Measurements from ENCODE around the gene MUC5AC. TPM values are rescaled to one million over a fixed set of nuclear protein-coding genes. Genes with fewer than 3 reads are reported as not detected.

Gene MUC5AC
- total RNA-seq, 1 donor from 2014 or later: under 0.01 TPM

DNA sequence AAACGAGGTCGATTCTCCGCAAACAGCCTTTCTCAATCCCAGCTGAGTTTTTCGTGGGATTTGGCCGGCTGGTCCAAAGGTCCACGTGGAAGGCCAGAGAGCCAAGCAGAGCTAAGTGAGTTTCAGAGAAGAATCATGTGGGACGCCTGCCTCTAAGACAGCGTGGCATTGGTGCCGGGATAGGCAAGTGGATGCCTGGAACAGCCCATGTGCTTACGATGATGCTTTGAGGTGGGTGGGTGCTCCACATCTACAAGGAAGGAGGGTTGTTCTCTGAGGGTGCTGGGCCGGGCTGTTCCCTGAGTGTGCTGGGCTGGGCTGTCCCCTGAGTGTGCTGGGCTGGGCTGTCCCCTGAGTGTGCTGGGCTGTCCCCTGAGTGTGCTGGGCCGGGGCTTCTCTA lies 41.6 kb upstream of the MUC5AC start:
- Histone ChIP-seq H3K27me3 (ENCODE audit: control insufficient read depth in 3 of 3, insufficient read depth in 3 of 3, low read length in 3 of 3) (peaks cover 2 to 31% (median 30%) of the 10 kb centered on the region in 3 donors), H3K4me3 (ENCODE audit: low read length in 3 of 3) (no peak overlapping the region), H3K27ac (ENCODE audit: low read depth, low read length) (no peak overlapping the region), H3K9me3 (ENCODE audit: control insufficient read depth in 3 of 3, low read length in 3 of 3) (no peaks in the 10 kb centered on the region), H3K9ac (ENCODE audit: low read depth in 1 of 3, low read length in 3 of 3) (no peak overlapping the region), H3K4me1 (ENCODE audit: control insufficient read depth in 3 of 3, insufficient read depth in 3 of 3, low read length in 3 of 3) (no peaks in the 10 kb centered on the region), H3K36me3 (ENCODE audit: control insufficient read depth in 3 of 3, insufficient read depth in 3 of 3, low read length in 3 of 3) (no peaks in the 10 kb centered on the region)

DNA sequence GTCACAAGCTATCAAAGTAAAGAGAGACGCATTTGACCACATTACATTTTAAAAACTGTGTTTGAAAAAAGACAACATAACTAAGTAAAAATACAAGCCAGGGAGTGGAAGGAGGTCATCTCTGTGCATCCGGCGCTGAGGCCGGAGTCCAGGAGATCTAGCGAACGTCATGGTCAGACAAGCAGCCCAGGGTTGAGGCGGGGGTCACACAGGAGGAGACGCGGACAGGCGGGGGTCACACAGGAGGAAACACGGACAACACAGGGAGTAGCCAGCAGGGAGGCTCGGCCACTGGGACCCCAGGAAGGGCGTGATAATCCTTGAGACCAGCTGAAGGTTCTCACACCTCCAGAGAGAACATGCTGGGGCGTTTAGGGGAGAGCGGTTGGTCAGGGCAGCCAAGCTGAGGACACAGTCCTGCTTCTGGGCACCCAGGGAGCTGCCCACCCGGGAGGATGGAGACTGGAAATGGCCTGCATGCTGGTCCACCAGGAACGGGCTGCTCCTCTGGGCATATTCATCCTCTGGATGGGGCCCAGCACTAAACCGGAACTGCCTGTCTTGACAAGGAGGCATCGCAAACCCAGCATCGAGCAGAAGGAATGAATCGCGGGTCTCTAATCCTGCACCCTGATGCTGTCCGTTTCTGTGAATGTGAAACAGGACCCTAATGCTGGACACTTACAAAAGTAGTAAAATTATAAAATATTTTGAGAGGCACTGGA lies 40.9 kb upstream of the MUC5AC start:
- H3K36me3 ChIP-seq (ENCODE audit: control insufficient read depth in 3 of 3, insufficient read depth in 3 of 3, low read length in 3 of 3): no peaks in the 10 kb centered on the region
- no peaks in the 10 kb centered on the region for H3K9me3 ChIP-seq (ENCODE audit: control insufficient read depth in 3 of 3, low read length in 3 of 3)
- no peaks in the 10 kb centered on the region for H3K4me1 ChIP-seq (ENCODE audit: control insufficient read depth in 3 of 3, insufficient read depth in 3 of 3, low read length in 3 of 3)
- H3K27ac ChIP-seq (ENCODE audit: low read depth, low read length): no peak overlapping the region
- no peak overlapping the region for H3K4me3 ChIP-seq (ENCODE audit: low read length in 3 of 3)
- peaks cover 7 to 34% (median 28%) of the 10 kb centered on the region in 3 donors for H3K27me3 ChIP-seq (ENCODE audit: control insufficient read depth in 3 of 3, insufficient read depth in 3 of 3, low read length in 3 of 3)
- no peak overlapping the region for H3K9ac ChIP-seq (ENCODE audit: low read depth in 1 of 3, low read length in 3 of 3)

DNA sequence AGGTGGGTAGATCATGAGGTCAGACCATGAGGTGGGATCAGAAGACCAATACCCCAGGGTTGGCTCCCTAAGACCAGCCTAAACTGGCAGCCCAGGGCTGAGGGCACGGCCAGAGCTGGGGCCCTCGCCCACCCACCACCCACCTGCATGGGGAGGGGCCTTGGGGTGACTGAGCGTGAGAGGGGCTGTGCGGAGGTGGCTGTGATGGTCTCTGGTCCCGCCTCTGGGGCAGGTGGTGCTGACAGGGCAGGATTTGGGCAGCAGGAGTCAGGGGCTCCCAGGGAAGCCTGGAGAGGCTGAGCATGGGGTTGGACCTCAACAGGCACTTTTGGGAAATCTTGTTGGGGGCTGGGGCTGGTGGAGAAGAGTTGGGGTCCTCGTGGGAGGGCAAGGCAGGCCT lies 39.8 kb upstream of the MUC5AC start:
- no peak overlapping the region for H3K4me3 ChIP-seq (ENCODE audit: low read length in 3 of 3)
- H3K27ac ChIP-seq (ENCODE audit: low read depth, low read length): no peak overlapping the region
- H3K9ac ChIP-seq (ENCODE audit: low read depth in 1 of 3, low read length in 3 of 3): no peak overlapping the region
- no peaks in the 10 kb centered on the region for H3K4me1 ChIP-seq (ENCODE audit: control insufficient read depth in 3 of 3, insufficient read depth in 3 of 3, low read length in 3 of 3)
- no peaks in the 10 kb centered on the region for H3K9me3 ChIP-seq (ENCODE audit: control insufficient read depth in 3 of 3, low read length in 3 of 3)
- peaks cover 7 to 38% (median 31%) of the 10 kb centered on the region in 3 donors for H3K27me3 ChIP-seq (ENCODE audit: control insufficient read depth in 3 of 3, insufficient read depth in 3 of 3, low read length in 3 of 3)
- H3K36me3 ChIP-seq (ENCODE audit: control insufficient read depth in 3 of 3, insufficient read depth in 3 of 3, low read length in 3 of 3): no peaks in the 10 kb centered on the region

DNA sequence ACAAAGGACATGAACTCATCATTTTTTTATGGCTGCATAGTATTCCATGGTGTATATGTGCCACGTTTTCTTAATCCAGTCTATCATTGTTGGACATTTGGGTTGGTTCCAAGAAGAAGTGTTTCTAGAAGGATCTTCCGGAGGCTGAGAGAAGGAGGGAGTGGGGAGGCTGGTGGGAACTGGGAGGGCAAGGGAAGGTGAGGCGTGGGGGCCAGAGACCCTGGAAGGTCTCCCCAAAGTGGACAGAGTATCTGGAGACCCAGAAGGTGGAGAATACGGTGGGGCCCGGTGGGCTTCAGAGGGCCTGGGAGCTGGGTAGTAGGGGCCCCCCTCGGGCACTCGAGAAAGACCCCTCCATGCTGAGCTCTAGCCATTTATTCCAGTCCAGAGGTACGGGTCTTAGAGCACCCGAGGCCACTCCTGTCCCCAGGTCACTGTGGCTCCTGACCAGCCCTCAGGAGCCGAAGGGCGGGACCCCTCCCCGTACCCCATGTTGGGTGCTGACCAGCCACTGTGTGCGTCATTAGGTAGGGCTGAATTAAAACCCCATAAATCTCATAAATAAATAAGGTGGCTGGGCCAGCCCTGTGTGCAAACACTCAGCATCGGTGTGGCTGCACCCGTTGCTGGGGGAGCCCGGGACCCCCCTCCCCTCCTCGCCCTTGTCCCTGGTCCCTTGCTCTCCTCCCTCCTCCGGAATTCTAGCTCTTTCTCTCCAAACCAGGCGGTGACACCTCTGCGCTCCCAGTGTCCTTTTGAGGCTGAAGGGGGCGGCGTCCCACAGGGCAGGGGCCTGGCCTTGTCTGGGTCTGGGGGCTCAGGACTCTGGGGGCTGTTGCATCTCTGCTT lies 38.8 kb upstream of the MUC5AC start:
- Histone ChIP-seq H3K9ac (ENCODE audit: low read depth in 1 of 3, low read length in 3 of 3) (no peak overlapping the region), H3K27ac (ENCODE audit: low read depth, low read length) (no peak overlapping the region), H3K9me3 (ENCODE audit: control insufficient read depth in 3 of 3, low read length in 3 of 3) (no peaks in the 10 kb centered on the region), H3K27me3 (ENCODE audit: control insufficient read depth in 3 of 3, insufficient read depth in 3 of 3, low read length in 3 of 3) (peaks cover 15 to 41% (median 38%) of the 10 kb centered on the region in 3 donors), H3K4me3 (ENCODE audit: low read length in 3 of 3) (no peak overlapping the region), H3K36me3 (ENCODE audit: control insufficient read depth in 3 of 3, insufficient read depth in 3 of 3, low read length in 3 of 3) (no peaks in the 10 kb centered on the region), H3K4me1 (ENCODE audit: control insufficient read depth in 3 of 3, insufficient read depth in 3 of 3, low read length in 3 of 3) (no peaks in the 10 kb centered on the region)

DNA sequence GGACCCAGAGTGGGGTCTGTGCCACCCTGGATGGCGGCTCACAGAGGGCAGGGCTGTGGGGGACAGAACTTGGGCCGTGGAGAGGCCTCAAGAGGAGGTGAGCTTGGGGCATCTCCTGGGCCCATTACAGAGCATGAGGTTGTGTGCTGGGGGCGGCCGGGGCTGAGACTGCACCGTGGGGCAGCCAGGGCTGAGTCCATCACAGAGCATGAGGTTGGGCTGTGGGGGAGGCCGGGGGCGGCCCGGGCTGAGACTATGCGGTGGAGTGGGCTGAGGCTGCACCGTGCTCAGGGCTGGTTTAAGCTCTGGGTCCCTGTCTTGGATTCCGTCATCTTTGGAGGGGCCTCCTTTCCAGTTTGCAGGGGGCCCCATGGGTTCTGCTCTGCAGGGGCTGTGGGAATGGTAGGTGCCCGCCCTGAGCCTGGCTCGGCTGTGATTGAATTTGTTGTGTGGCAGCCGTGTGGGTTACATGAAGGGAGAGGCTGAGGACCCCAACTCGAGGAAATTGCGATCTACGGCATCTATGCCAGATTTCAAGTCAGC lies 38.1 kb upstream of the MUC5AC start:
- H3K4me3 ChIP-seq (ENCODE audit: low read length in 3 of 3): no peak overlapping the region
- peaks cover 15 to 42% (median 38%) of the 10 kb centered on the region in 3 donors for H3K27me3 ChIP-seq (ENCODE audit: control insufficient read depth in 3 of 3, insufficient read depth in 3 of 3, low read length in 3 of 3)
- no peak overlapping the region for H3K9ac ChIP-seq (ENCODE audit: low read depth in 1 of 3, low read length in 3 of 3)

DNA sequence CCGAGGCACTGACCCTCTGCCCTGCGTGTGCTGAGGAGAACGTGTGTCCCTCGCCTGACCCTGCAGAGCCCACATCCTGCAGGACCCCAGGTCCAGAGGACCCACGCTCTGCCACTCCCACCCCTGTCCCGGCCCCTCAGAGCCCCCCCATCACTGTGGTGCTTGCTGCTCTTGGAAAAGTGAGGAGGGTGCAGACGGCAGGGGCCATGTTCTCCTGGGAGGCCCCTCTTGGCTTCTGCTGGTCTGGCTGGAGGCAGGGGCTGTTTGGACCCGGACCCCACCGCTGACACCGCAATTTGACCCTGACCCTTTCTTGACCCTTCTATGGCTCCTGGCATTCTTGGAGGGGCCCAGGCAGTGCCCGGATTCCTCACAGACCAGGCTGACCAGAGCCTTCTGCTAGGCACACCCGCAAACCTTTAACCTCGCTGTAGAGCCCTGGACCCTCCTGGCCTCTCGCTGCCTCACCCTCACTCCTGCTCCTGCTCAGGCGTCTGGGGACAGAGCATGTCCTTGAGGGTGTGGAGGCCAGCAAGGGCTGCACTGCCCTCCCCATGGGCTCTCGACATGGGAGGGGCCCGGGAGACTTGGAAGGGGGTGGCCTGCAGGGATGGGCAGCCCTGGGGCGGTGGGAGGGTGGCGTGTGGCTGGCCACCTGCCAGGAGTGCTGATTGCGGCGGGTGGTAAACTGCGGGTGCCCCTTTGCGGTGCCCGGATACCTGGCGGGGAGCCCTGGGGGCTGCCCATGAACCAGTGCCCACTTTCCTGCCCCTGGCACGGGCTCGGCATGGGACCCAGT lies 37.0 kb upstream of the MUC5AC start:
- no peaks in the 10 kb centered on the region for H3K36me3 ChIP-seq (ENCODE audit: control insufficient read depth in 3 of 3, insufficient read depth in 3 of 3, low read length in 3 of 3)
- no peak overlapping the region for H3K4me3 ChIP-seq (ENCODE audit: low read length in 3 of 3)
- H3K4me1 ChIP-seq (ENCODE audit: control insufficient read depth in 3 of 3, insufficient read depth in 3 of 3, low read length in 3 of 3): no peaks in the 10 kb centered on the region
- peaks cover 15 to 42% (median 38%) of the 10 kb centered on the region in 3 donors for H3K27me3 ChIP-seq (ENCODE audit: control insufficient read depth in 3 of 3, insufficient read depth in 3 of 3, low read length in 3 of 3)
- H3K27ac ChIP-seq (ENCODE audit: low read depth, low read length): no peak overlapping the region
- H3K9ac ChIP-seq (ENCODE audit: low read depth in 1 of 3, low read length in 3 of 3): no peak overlapping the region
- H3K9me3 ChIP-seq (ENCODE audit: control insufficient read depth in 3 of 3, low read length in 3 of 3): peaks cover 0 to 3% (median 0%) of the 10 kb centered on the region in 3 donors

More for the DNA sequence above, 38.1 kb upstream of the MUC5AC start:
- Histone ChIP-seq H3K9me3 (ENCODE audit: control insufficient read depth in 3 of 3, low read length in 3 of 3) (peaks cover 0 to 3% (median 0%) of the 10 kb centered on the region in 3 donors), H3K27ac (ENCODE audit: low read depth, low read length) (no peak overlapping the region), H3K36me3 (ENCODE audit: control insufficient read depth in 3 of 3, insufficient read depth in 3 of 3, low read length in 3 of 3) (no peaks in the 10 kb centered on the region), H3K4me1 (ENCODE audit: control insufficient read depth in 3 of 3, insufficient read depth in 3 of 3, low read length in 3 of 3) (no peaks in the 10 kb centered on the region)

DNA sequence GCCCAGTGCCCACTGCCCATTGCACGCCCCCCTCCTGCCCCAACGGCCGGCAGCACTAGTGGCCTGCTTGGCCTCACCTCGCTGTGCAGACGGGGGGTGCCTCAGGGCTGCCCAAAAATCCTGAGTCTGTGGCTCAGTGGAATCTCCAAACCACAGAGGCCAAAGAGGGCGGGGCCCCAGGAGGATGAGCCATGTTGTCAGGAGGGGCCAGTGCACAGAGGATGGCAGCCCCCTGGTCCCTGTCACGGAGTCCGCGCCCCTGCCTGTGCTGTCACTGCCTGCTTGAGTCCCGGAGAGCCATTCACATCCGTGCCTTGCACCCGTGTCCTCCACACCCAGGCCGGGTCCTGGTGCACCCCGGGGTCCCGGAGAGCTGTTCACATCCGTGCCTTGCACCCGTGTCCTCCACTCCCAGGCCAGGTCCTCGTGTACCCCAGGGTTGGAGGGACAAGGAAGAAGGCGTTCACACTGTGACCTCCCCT lies 36.4 kb upstream of the MUC5AC start:
- Histone ChIP-seq H3K36me3 (ENCODE audit: control insufficient read depth in 3 of 3, insufficient read depth in 3 of 3, low read length in 3 of 3) (no peaks in the 10 kb centered on the region), H3K9ac (ENCODE audit: low read depth in 1 of 3, low read length in 3 of 3) (no peak overlapping the region), H3K27me3 (ENCODE audit: control insufficient read depth in 3 of 3, insufficient read depth in 3 of 3, low read length in 3 of 3) (peaks cover 16 to 45% (median 38%) of the 10 kb centered on the region in 3 donors), H3K9me3 (ENCODE audit: control insufficient read depth in 3 of 3, low read length in 3 of 3) (peaks cover 0 to 3% (median 0%) of the 10 kb centered on the region in 3 donors), H3K4me3 (ENCODE audit: low read length in 3 of 3) (no peak overlapping the region), H3K4me1 (ENCODE audit: control insufficient read depth in 3 of 3, insufficient read depth in 3 of 3, low read length in 3 of 3) (no peaks in the 10 kb centered on the region), H3K27ac (ENCODE audit: low read depth, low read length) (no peak overlapping the region)

DNA sequence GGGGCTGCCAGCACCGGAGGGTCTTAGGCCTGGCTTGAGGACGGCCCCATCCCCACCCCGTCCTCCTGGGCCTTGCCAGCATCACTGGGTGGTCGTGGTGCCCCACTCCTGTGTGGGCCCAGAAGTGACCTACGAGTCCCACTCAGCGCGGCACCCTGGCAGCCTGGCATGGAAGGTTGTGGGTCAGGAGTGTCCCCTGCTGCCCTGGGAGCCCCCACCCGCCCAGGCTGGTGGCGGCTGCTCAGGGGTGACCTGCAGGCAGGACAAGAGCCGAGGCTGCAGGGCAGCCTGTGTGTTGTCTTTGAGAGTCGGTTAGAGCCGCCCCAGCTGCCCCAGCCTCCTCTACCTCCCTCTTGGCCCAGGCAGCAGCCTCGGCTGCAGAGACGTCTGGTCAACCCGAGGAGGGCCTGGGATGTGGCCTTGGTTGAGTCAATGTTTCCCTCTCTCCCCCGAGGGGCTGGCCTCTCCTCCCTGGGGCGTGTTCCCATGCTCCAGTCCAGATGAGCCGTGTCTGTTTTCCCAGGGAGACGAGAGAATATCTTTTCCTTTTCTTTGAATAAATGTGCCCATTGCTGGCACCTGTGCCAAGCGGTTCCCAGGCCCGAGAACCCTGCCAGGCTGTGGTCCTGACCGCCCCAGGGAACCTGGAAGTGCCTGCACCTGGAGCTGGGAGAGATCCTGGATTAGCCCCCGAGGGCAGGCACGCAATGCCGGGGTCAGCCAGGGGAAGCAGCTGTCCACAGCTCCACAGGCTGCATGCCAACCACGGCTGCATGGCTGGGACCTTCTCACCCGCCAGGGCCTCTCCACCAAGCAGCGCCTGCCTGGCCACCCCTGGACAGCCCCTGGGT lies 35.7 kb upstream of the MUC5AC start:
- H3K9ac ChIP-seq (ENCODE audit: low read depth in 1 of 3, low read length in 3 of 3): no peak overlapping the region
- no peak overlapping the region for H3K4me3 ChIP-seq (ENCODE audit: low read length in 3 of 3)
- H3K36me3 ChIP-seq (ENCODE audit: control insufficient read depth in 3 of 3, insufficient read depth in 3 of 3, low read length in 3 of 3): no peaks in the 10 kb centered on the region
- H3K4me1 ChIP-seq (ENCODE audit: control insufficient read depth in 3 of 3, insufficient read depth in 3 of 3, low read length in 3 of 3): no peaks in the 10 kb centered on the region
- peaks cover 22 to 49% (median 38%) of the 10 kb centered on the region in 3 donors for H3K27me3 ChIP-seq (ENCODE audit: control insufficient read depth in 3 of 3, insufficient read depth in 3 of 3, low read length in 3 of 3)
- H3K27ac ChIP-seq (ENCODE audit: low read depth, low read length): no peak overlapping the region
- H3K9me3 ChIP-seq (ENCODE audit: control insufficient read depth in 3 of 3, low read length in 3 of 3): peaks cover 0 to 3% (median 0%) of the 10 kb centered on the region in 3 donors

DNA sequence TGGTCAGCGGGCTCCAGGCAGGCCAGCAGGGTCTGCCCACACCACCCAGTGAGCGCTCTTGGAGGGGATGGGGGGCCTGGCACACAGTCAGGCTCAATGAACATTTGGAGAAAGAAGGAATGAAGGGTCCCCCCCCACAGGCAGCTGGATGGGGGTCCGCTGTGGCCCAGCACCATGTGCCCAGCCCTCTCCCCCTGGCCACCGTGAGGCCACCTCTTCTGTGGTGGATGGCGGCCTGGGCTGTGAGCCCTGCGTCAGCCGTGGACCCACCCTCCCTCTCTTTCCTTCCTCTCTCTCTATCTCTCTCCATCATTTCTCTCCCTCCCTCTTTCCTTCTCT lies 35.1 kb upstream of the MUC5AC start:
- Histone ChIP-seq H3K9ac (ENCODE audit: low read depth in 1 of 3, low read length in 3 of 3) (no peak overlapping the region), H3K9me3 (ENCODE audit: control insufficient read depth in 3 of 3, low read length in 3 of 3) (peaks cover 0 to 3% (median 0%) of the 10 kb centered on the region in 3 donors), H3K4me3 (ENCODE audit: low read length in 3 of 3) (no peak overlapping the region), H3K27ac (ENCODE audit: low read depth, low read length) (no peak overlapping the region), H3K27me3 (ENCODE audit: control insufficient read depth in 3 of 3, insufficient read depth in 3 of 3, low read length in 3 of 3) (peaks cover 22 to 54% (median 43%) of the 10 kb centered on the region in 3 donors), H3K4me1 (ENCODE audit: control insufficient read depth in 3 of 3, insufficient read depth in 3 of 3, low read length in 3 of 3) (no peaks in the 10 kb centered on the region), H3K36me3 (ENCODE audit: control insufficient read depth in 3 of 3, insufficient read depth in 3 of 3, low read length in 3 of 3) (no peaks in the 10 kb centered on the region)

All from skeletal muscle tissue (tissue), 4 donors.